ENCODE data around the gene STING1.

The STING1 gene

GRCh38 chr5:139468421-139468931 is 14.1 kb downstream of the STING1 start:
- in situ Hi-C loops (cut with MboI; ENCODE audit: low sequenced_read_pairs): no loop called here

DNA sequence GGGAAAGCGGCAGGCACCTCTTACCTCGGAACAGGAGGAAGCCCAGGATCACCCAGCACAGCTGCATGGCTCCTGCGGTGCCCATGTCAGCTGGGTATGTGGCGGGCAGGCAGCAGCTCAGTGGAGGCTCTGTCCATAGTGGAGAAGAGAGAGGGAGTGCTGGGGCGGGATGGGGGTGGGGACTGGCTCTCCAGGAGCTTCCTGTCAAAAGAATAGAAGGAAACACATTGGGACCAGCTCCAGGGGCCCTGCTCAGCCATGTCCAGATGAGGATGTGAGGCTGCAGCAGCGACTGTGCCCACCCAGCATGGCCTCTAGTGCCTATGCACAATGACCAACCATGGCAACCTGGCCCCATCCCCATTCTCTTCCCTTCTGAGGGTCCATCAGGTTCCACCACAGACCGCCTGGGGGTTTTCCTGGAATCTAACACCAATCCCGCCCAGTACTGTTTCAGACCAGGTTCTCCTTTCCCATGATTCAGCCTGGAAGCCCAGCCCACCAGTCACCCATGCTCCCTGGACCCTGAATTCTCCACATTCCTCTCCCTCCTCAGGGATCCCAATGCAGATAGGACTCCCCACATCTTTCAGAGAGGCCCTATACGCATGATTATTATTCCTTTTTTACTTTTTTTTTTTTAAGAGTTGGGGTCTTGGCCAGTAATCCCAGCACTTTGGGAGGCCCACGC is 19.8 kb downstream of the STING1 start, which contains the start of gene ECSCR:
TSS of gene ECSCR (minus strand) at position 158 of the 691 bp plus-strand sequence. CDS start at position 85, 73 bp downstream.
- in situ Hi-C loops (cut with MboI; ENCODE audit: low sequenced_read_pairs): no loop called here

DNA sequence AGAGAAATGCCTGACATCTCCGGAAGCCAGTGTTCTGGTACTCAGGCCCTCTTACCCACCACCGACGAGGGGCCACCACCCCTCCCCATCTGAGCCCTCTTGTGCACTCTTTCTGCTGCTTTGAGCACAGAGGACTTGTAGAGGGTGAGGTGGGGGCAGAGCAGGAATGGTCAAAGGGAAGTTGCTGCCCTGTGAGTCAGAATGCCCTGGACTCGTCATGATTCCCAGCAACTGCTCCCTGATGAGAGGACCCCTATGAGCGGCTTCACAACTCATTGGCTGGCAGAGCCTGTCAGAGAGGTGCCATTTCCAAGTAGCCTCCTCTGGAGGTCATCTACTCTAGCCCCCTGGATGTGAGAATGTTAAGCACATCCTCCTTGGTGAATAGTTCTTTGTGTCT is 20.9 kb downstream of the STING1 start:
- in situ Hi-C loops (cut with MboI; ENCODE audit: low sequenced_read_pairs): no loop called here

- in situ Hi-C loops (cut with MboI; ENCODE audit: low sequenced_read_pairs): no loop called here
Observed at GRCh38 chr5:139461176-139461575, 21.4 kb downstream of the STING1 start.

DNA sequence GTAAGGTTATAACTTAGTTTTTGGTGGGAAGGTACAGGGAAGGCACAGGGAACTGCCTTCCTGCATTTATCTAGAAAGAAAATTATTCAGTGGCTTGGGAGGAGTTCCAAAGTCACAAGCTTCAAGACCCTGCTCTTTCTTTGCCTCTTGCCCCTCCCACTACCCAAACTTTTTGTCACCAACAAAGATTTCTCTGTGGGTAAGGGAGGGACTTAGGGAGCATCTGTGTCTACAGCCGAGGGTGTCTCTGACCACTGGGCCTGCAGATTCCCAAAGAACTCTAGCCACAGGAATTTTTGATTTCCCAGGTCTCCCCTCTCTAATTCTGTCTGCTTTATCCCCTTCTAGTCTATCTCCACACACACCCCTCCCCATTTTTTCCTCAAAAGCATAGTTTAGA is 22.1 kb downstream of the STING1 start:
- in situ Hi-C loops (cut with MboI; ENCODE audit: low sequenced_read_pairs): no loop called here

GRCh38 chr5:139459451-139459934 is 23.1 kb downstream of the STING1 start:
- in situ Hi-C loops (cut with MboI; ENCODE audit: low sequenced_read_pairs): no loop called here

DNA sequence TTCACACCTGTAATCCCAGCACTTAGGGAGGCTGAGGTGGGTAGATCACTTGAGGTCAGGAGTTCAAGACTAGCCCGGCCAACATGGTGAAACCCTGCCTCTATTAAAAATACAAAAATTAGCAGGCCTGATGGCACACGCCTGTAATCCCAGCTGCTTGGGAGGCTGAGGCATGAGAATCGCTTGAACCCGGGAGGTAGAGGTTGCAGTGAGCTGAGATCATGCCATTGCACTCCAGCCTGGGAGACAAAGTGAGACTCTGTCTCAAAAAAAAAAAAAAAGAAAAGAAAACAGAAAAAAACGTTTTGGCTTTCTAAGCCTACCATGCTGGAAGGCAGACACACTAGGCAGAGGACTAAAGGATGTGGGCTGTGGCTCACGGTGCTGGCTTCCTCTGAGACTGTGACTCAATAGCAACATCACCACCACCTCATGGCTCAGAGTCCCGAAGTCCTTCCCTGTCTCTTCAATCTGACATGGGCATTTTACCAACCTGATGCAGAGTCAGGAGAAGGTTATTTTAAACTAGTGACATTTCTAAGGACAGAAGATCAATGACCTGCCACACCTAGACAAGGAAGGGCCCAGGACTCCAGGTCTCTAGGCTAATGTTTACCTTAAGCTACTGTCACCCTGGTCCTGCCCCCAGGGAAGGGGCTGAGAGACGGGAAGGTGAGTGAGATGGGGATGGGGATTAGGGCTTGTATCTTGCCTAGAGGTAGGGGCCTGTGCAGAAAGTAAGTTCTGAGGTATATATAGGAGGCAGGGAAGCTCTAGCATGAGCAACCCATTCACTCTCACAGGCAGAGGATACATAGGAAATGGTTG is 23.8 kb downstream of the STING1 start:
- in situ Hi-C loops (cut with MboI; ENCODE audit: low sequenced_read_pairs): no loop called here

- in situ Hi-C loops (cut with MboI; ENCODE audit: low sequenced_read_pairs): no loop called here
Observed at GRCh38 chr5:139457653-139458306, 24.8 kb downstream of the STING1 start.

DNA sequence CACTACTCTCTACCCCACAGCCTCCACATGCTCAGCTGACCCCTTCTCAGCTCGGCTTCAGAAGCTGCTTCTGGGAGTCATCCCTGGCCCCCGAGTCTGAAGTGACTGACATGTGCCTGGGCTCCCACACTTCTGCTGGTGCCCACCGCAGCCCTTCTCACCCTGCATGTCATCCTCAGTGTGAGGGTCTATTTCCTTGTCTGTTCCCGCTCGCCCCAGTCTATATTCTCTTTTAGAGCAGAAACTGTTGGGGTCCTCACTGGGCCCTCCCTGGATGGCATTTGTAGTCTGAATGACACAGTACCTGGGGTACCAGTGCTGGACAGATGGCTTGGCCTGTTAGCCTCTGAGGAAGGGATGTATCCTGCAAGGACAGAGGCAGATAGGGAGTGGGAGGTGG is 25.3 kb downstream of the STING1 start:
- in situ Hi-C loops (cut with MboI; ENCODE audit: low sequenced_read_pairs): no loop called here

DNA sequence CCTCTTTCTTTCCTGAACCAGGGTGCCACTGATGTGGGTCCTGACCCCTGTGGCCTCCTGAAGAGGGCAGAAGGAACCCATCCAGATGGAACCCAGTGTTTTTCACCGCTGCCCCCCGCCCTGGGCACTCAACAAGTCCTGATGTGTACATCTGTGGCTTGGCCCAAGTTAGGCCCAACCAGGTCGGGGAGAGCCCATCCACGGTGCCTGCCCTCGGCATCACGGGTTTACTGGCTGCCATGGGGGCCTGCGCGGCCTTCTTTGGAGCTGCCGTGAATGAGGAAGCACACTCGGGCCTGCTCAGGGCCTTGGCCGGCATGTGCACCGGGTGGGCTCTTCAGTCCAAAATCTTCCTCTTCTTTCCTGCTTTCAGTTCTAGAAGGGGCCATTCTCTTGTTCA is 25.8 kb downstream of the STING1 start:
- in situ Hi-C loops (cut with MboI; ENCODE audit: low sequenced_read_pairs): no loop called here

- in situ Hi-C loops (cut with MboI; ENCODE audit: low sequenced_read_pairs): no loop called here
Observed at GRCh38 chr5:139454568-139455290, 27.8 kb downstream of the STING1 start.

- in situ Hi-C loops (cut with MboI; ENCODE audit: low sequenced_read_pairs): no loop called here
Observed at GRCh38 chr5:139453683-139454567, 28.6 kb downstream of the STING1 start.

DNA sequence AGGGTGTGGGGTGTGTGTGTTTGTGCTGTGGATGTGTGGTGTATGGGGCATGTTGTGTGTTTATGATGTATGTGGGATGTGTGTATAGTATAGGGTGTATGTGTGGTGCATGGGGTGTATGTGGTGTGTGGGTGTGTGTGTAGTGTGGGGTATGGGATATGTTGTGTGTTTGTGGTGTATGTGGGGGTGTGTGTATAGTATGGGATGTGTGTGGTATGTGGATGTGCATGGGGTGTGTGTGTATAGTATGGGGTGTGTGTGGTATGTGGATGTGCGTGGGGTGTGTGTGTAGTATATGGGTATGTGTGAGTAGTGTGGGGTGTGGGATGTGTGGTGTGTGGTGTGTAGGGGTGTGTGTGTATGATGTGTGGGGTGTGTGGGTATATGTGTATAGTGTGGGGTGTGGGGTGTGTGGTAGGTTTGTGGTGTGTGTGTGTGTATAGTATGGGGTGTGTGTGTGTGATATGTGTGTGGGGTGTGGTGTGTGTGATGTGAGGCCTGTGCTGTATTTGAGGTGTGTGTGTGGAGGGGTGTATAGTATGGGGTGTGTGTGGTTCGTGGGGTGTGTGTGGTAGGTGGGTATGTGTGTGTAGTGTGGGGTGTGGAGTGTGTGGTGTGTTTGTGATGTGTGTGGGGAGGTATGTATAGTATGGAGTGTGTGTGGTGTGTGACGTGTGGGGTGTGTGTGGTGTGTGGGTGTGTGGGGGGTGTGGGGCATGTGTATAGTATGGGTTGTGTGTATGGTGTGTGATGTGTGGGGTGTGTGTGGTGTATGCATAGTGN is 30.5 kb downstream of the STING1 start:
- in situ Hi-C loops (cut with MboI; ENCODE audit: low sequenced_read_pairs): no loop called here

- in situ Hi-C loops (cut with MboI; ENCODE audit: low sequenced_read_pairs): no loop called here
Observed at GRCh38 chr5:139451176-139451575, 31.4 kb downstream of the STING1 start.

GRCh38 chr5:139446956-139447779 is 35.4 kb downstream of the STING1 start:
- in situ Hi-C loops (cut with MboI; ENCODE audit: low sequenced_read_pairs): no loop called here

DNA sequence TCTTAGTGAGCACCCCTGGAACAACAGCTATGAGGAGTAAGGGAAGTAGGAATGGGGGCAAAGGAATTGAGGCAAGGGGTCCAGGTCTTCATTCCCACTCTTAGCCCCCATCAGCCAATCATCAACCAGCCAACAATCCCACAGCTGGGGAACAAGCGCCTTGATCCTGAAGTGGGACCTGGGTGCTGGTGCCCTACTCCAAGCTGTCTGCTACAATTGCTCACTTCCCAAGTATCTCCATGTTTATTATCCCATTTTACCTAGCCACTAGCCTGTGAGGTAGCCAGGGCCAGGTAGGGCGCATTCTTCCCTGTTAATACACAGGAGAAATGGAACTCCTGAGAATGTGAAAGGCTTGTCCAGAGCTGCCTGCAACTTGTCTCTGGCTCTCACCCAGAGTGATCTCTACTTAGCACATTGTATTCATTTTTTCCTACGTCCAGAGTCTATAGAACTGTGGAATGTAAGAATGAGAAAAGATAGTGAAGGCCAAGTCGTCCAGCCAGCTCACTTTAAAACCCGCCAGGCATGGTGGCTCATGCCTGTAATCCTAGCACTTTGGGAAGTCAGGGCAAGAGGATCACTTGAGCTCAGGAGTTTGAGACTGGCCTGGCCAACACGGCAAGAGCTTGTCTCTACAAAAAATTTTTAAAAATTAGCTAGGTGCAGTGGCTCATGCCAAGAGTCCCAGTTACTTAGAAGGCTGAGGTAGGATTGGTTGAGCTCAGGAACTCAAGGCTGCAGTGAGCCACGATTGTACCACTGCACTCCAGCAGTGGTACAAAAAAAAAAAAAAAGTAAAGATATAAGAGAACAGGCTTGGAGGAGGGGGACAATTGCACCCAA is 37.0 kb downstream of the STING1 start:
- in situ Hi-C loops (cut with MboI; ENCODE audit: low sequenced_read_pairs): no loop called here

GRCh38 chr5:139443831-139444453 is 38.6 kb downstream of the STING1 start:
- in situ Hi-C loops (cut with MboI; ENCODE audit: low sequenced_read_pairs): no loop called here
